C4-2B (cell line): Measurements from ENCODE around the gene ADORA2A.

Experiments
- ZFX ChIP-seq: fragments of 450-650 bp; IDR thresholded peaks from 2 replicates; pipeline ENCODE4 v1.6.1; 2017
- TF ChIP-seq, protein P1 (sequence below): fragments of 450-650 bp; conservative IDR thresholded peaks from 2 replicates; pipeline ENCODE4 v1.5.1; 2017; ENCODE audit warnings: mild to moderate bottlenecking

DNA sequence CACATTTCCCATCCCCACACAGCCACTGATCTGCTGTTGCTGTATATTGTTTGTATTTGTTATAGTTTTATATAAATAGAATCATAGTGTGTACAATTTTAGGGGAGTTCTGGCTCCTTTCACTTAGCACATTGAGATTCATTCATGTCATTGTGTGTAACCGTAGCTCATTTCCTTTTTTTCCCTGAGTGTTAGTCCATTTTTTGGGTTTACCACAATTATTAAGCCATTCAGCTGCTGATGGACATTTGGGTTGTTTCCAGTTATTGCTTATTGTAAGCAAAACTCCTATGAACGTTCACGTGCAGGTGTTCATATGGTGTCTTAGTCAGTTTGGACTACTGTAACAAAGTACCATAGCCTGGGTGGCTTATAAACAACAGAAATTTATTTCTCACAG is 33.6 kb upstream of the ADORA2A start:
- TF ChIP-seq, protein P1, sequence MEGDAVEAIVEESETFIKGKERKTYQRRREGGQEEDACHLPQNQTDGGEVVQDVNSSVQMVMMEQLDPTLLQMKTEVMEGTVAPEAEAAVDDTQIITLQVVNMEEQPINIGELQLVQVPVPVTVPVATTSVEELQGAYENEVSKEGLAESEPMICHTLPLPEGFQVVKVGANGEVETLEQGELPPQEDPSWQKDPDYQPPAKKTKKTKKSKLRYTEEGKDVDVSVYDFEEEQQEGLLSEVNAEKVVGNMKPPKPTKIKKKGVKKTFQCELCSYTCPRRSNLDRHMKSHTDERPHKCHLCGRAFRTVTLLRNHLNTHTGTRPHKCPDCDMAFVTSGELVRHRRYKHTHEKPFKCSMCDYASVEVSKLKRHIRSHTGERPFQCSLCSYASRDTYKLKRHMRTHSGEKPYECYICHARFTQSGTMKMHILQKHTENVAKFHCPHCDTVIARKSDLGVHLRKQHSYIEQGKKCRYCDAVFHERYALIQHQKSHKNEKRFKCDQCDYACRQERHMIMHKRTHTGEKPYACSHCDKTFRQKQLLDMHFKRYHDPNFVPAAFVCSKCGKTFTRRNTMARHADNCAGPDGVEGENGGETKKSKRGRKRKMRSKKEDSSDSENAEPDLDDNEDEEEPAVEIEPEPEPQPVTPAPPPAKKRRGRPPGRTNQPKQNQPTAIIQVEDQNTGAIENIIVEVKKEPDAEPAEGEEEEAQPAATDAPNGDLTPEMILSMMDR: no peak
- no peak for TF ChIP-seq ZFX
